ENCODE results near the gene HDAC5.

GRCh38 chr17:44112284-44113280 is 10.9 kb downstream of the HDAC5 start:
- TF ChIP-seq, protein P1, sequence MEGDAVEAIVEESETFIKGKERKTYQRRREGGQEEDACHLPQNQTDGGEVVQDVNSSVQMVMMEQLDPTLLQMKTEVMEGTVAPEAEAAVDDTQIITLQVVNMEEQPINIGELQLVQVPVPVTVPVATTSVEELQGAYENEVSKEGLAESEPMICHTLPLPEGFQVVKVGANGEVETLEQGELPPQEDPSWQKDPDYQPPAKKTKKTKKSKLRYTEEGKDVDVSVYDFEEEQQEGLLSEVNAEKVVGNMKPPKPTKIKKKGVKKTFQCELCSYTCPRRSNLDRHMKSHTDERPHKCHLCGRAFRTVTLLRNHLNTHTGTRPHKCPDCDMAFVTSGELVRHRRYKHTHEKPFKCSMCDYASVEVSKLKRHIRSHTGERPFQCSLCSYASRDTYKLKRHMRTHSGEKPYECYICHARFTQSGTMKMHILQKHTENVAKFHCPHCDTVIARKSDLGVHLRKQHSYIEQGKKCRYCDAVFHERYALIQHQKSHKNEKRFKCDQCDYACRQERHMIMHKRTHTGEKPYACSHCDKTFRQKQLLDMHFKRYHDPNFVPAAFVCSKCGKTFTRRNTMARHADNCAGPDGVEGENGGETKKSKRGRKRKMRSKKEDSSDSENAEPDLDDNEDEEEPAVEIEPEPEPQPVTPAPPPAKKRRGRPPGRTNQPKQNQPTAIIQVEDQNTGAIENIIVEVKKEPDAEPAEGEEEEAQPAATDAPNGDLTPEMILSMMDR (conservative IDR thresholded peaks at IDR 0.05; ENCODE audit: low read depth, low read length): no peak
- TF ChIP-seq EZH2 (IDR thresholded peaks at IDR 0.05; ENCODE audit: borderline replicate concordance, low read depth, low read length, poor library complexity, severe bottlenecking): no peak
